Neutrophil (primary cell): ENCODE results near the gene ERMAP.

ENCODE experiments used
- H3K27ac ChIP-seq: fragments of 200-600 bp; sonication (generic); 2 replicates; pipeline ENCODE4 v1.5.1; 2016; ENCODE audit warnings: mild to moderate bottlenecking, moderate library complexity
- H3K27me3 ChIP-seq: fragments of 200-600 bp; sonication (generic); 2 replicates; pipeline ENCODE4 v1.6.0; 2016; ENCODE audit warnings: mild to moderate bottlenecking
- H3K36me3 ChIP-seq: fragments of 200-600 bp; sonication (generic); 2 replicates; pipeline ENCODE4 v1.5.1; 2017
- H3K4me1 ChIP-seq, 2 experiments: fragments of 200-600 bp in 1 of 2; sonication (generic) in 1 of 2; 1 replicate in 1 of 2; 2 replicates in 1 of 2; pipeline versions ENCODE4 v1.5.1 to v1.6.1; 2013 to 2016; ENCODE audit warnings: low read depth in 1 of 2, low read length in 1 of 2, mild to moderate bottlenecking in 1 of 2, moderate library complexity in 1 of 2; ENCODE audit not compliant: control insufficient read depth in 1 of 2, insufficient read depth in 1 of 2
- H3K4me3 ChIP-seq, 2 experiments: fragments of 200-600 bp in 1 of 2; sonication (generic) in 1 of 2; 1 replicate in 1 of 2; 2 replicates in 1 of 2; pipeline ENCODE4 v1.5.1; 2013 to 2016; ENCODE audit warnings: low read depth in 1 of 2, low read length in 1 of 2, mild to moderate bottlenecking in 1 of 2, moderate library complexity in 1 of 2
- H3K9me3 ChIP-seq: fragments of 200-600 bp; sonication (generic); 2 replicates; pipeline ENCODE4 v1.5.1; 2016
- CTCF ChIP-seq: fragments of 200-600 bp; sonication (generic); IDR thresholded peaks from 2 replicates; pipeline ENCODE4 v1.5.1; 2016; ENCODE audit warnings: antibody characterized with exemption

ERMAP gene

GRCh38 chr1:42774928-42775526, 41.9 kb upstream of the ERMAP start:
- Histone ChIP-seq H3K27ac (no peak overlapping the region), H3K27me3 (no peaks in the 10 kb centered on the region), H3K4me3 (no peak overlapping the region), H3K36me3 (peaks cover 66% of the 10 kb centered on the region), H3K4me1 (no peaks in the 10 kb centered on the region), H3K9me3 (no peaks in the 10 kb centered on the region)
- no peak for TF ChIP-seq CTCF

- Histone ChIP-seq H3K9me3 (no peaks in the 10 kb centered on the region), H3K27me3 (no peaks in the 10 kb centered on the region), H3K36me3 (peaks cover 73% of the 10 kb centered on the region), H3K4me1 (no peaks in the 10 kb centered on the region), H3K27ac (no peak overlapping the region), H3K4me3 (no peak overlapping the region)
- no peak for TF ChIP-seq CTCF
These were observed 40.4 kb upstream of the ERMAP start for GRCh38 chr1:42776502-42776901.

- Histone ChIP-seq H3K4me1 (no peaks in the 10 kb centered on the region), H3K4me3 (no peak overlapping the region), H3K9me3 (no peaks in the 10 kb centered on the region), H3K27me3 (no peaks in the 10 kb centered on the region), H3K27ac (no peak overlapping the region), H3K36me3 (peaks cover 85% of the 10 kb centered on the region)
- TF ChIP-seq CTCF, result peak; percentile 44
These were observed 39.1 kb upstream of the ERMAP start for GRCh38 chr1:42777852-42778251.

- peaks cover 10% of the 10 kb centered on the region for H3K27me3 ChIP-seq
- no peak overlapping the region for H3K4me3 ChIP-seq
- no peaks in the 10 kb centered on the region for H3K9me3 ChIP-seq
- TF ChIP-seq CTCF, result no peak
- H3K4me1 ChIP-seq, result peaks cover 0 to under 1% of the 10 kb centered on the region in 2 experiments
- H3K27ac ChIP-seq, result no peak overlapping the region
- H3K36me3 ChIP-seq, result peaks cover 79% of the 10 kb centered on the region
These were observed 37.2 kb upstream of the ERMAP start for GRCh38 chr1:42779725-42780124.

GRCh38 chr1:42780176-42780575, 36.7 kb upstream of the ERMAP start:
- H3K4me3 ChIP-seq, result no peak overlapping the region
- no peaks in the 10 kb centered on the region for H3K9me3 ChIP-seq
- peaks cover 14% of the 10 kb centered on the region for H3K27me3 ChIP-seq
- peaks cover 75% of the 10 kb centered on the region for H3K36me3 ChIP-seq
- TF ChIP-seq CTCF, result no peak
- H3K4me1 ChIP-seq, result peaks cover 2 to 5% of the 10 kb centered on the region in 2 experiments
- H3K27ac ChIP-seq, result no peak overlapping the region
